ENCODE results near the gene LAIR1. TPM values are rescaled to one million over a fixed set of nuclear protein-coding genes. Genes with fewer than 3 reads are reported as not detected.

The LAIR1 gene
- total RNA-seq, 4 donors from 2014 or later: 0.57 to 11.4 (median 6.1) TPM

DNA sequence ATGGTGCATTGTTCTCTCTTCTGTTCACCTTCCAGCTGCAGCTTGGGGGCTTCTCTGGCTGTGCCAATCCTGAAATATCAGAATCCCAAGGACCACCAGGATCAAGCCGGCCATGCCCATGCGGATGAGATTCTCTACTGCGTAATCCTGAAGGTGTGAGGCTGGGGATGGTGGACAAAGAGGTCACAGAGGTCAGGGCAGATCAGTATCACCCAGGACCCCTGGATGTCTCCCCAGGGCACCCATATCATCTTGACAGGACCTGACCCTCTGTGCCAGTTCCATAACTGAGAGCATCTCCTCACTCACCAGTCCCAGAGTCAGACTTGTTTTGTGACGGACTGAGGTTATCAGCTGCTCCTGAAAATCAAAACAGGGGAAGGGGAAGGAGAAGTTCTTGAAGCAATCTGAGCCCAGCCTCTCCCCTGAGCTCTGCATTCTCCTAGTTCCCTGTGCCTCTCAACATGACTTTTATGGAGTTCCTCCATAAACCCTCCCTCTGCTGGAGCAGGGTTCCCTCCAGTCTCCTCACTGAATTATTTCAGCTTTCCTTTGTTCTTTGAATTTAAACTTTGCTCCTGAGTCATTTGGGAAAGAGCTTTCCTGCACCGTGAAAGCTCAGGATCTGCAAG is 57.2 kb downstream of the LAIR1 start:
- no peak for DNase-seq
- intact Hi-C loops (cut with DNase I): no loop called here
- Histone ChIP-seq H3K27me3 (peaks cover 0 to 29% (median 0%) of the 10 kb centered on the region in 4 donors), H3K9me3 (no peaks in the 10 kb centered on the region), H3K4me3 (no peak overlapping the region), H3K4me1 (no peaks in the 10 kb centered on the region), H3K36me3 (no peaks in the 10 kb centered on the region), H3K27ac (no peak overlapping the region)
- 84 to 87% methylated on average over 5 of the region's 5 CpGs for WGBS, 2 donors
- TF ChIP-seq POLR2A (IDR thresholded peaks at IDR 0.05): no peak
- TF ChIP-seq, protein P1, sequence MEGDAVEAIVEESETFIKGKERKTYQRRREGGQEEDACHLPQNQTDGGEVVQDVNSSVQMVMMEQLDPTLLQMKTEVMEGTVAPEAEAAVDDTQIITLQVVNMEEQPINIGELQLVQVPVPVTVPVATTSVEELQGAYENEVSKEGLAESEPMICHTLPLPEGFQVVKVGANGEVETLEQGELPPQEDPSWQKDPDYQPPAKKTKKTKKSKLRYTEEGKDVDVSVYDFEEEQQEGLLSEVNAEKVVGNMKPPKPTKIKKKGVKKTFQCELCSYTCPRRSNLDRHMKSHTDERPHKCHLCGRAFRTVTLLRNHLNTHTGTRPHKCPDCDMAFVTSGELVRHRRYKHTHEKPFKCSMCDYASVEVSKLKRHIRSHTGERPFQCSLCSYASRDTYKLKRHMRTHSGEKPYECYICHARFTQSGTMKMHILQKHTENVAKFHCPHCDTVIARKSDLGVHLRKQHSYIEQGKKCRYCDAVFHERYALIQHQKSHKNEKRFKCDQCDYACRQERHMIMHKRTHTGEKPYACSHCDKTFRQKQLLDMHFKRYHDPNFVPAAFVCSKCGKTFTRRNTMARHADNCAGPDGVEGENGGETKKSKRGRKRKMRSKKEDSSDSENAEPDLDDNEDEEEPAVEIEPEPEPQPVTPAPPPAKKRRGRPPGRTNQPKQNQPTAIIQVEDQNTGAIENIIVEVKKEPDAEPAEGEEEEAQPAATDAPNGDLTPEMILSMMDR (IDR thresholded peaks at IDR 0.05): no peak

DNA sequence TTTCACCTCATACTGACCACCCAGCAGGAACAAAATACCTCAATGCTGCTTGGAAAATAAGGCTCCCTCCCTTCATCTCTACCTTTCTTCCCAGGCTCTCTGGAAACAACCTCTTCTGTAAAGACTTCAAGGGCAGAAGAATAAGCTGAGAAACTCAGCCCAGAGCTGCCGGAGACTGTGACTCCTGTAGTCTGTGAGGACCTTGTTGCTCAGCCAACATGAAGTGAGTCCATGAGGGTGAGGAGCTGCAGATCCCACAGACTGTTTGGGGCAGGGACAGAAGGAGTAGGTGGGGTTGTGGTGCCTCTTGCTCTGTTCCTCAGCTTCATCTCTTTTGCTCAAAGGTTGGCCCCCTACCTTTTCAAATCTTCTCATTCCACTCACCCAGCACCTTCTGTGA is 59.6 kb downstream of the LAIR1 start:
- WGBS, 2 donors: 67% methylated on average over 1 of the region's 1 CpG; no CpG with 5 or more reads in 1 of the 2 donors
- intact Hi-C loops (cut with DNase I): no loop called here
- no peaks in the 10 kb centered on the region for H3K9me3 ChIP-seq
- H3K4me3 ChIP-seq: no peak overlapping the region
- H3K4me1 ChIP-seq: no peaks in the 10 kb centered on the region
- DNase-seq: no peak
- no peak for TF ChIP-seq POLR2A (IDR thresholded peaks at IDR 0.05)
- TF ChIP-seq, protein P1 (IDR thresholded peaks at IDR 0.05): no peak
- no peak overlapping the region for H3K27ac ChIP-seq
- peaks cover 0 to 17% (median 0%) of the 10 kb centered on the region in 4 donors for H3K27me3 ChIP-seq
- no peaks in the 10 kb centered on the region for H3K36me3 ChIP-seq

DNA sequence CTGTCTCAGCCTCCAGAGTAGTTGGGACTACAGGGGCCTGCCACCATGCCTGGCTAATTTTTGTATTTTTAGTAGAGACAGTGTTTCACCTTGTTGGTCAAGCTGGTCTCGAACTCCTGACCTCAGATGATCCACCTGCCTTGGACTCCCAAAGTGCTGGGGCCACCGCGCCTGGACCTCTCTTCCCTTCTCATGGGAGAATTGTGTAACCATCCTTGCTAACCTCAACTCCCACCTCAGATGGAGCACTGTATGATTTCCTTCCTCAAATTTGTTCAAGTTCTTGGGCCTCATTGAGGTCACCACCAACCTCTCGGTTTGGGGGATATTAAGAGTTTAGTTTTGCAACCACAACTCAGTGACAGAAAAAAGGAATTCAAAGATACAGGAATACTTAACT is 62.5 kb downstream of the LAIR1 start:
- H3K4me1 ChIP-seq: no peaks in the 10 kb centered on the region
- no peak overlapping the region for H3K27ac ChIP-seq
- no peaks in the 10 kb centered on the region for H3K9me3 ChIP-seq
- DNase-seq: no peak
- peaks cover 0 to 31% (median 0%) of the 10 kb centered on the region in 4 donors for H3K27me3 ChIP-seq
- 40 to 77% methylated on average over 3 to 4 of the region's 4 CpGs for WGBS, 2 donors
- H3K36me3 ChIP-seq: no peaks in the 10 kb centered on the region
- intact Hi-C loops (cut with DNase I): no loop called here
- TF ChIP-seq, protein P1 (IDR thresholded peaks at IDR 0.05): no peak
- no peak for TF ChIP-seq POLR2A (IDR thresholded peaks at IDR 0.05)
- no peak overlapping the region for H3K4me3 ChIP-seq

Other genes with a start within 250 kb of the LAIR1 start
- gene TFPT, start 249.3 kb downstream of the LAIR1 start, total RNA-seq: 1 to 10 TPM; 6.1 to 9.0 (median 7.4) TPM
- 10 to 100 TPM; 41.8 to 49.2 (median 43.2) TPM for gene PRPF31, start 249.2 kb downstream of the LAIR1 start, total RNA-seq
- 10 to 100 TPM; 18.0 to 27.9 (median 18.7) TPM for gene CNOT3, start 227.2 kb downstream of the LAIR1 start, total RNA-seq
- 1 to 10 TPM; 1.7 to 4.7 (median 4.3) TPM for gene LENG1, start 205.2 kb downstream of the LAIR1 start, total RNA-seq
- 10 to 100 TPM in 3 of 4 donors, 1 to 10 TPM in 1; 4.0 to 45.6 (median 17.5) TPM for gene TMC4, start 191.8 kb downstream of the LAIR1 start, total RNA-seq
- 10 to 100 TPM; 32.2 to 56.2 (median 40.8) TPM for gene MBOAT7, start 175.4 kb downstream of the LAIR1 start, total RNA-seq
- gene TSEN34, start 173.6 kb downstream of the LAIR1 start, total RNA-seq: 10 to 100 TPM; 56.1 to 70.9 (median 64.4) TPM
- 1,000 to 10,000 TPM; 1,466 to 2,803 (median 2,105) TPM for gene RPS9, start 164.1 kb downstream of the LAIR1 start, total RNA-seq
- 10 to 100 TPM in 1 of 4 donors, 1 to 10 TPM in 2, not detected in 1; 7.8 to 18.8 (median 8.3) TPM for gene LILRB3, start 141.9 kb downstream of the LAIR1 start, total RNA-seq
- gene LILRA6, start 122.1 kb downstream of the LAIR1 start, total RNA-seq: 1 to 10 TPM in 1 of 4 donors, under 1 TPM in 2, not detected in 1; 0.53 to 1.7 (median 0.95) TPM
- gene LILRB5, start 107.7 kb downstream of the LAIR1 start, total RNA-seq: 1 to 10 TPM in 3 of 4 donors, not detected in 1; 1.4 to 9.3 (median 5.8) TPM
- gene LILRB2, start 83.8 kb downstream of the LAIR1 start, total RNA-seq: 1 to 10 TPM in 2 of 4 donors, under 1 TPM in 1, not detected in 1; 0.40 to 1.9 (median 1.0) TPM
- 1 to 10 TPM in 1 of 4 donors, under 1 TPM in 2, not detected in 1; 0.38 to 1.4 (median 0.70) TPM for gene LILRA5, start 51.8 kb downstream of the LAIR1 start, total RNA-seq
- under 1 TPM in 1 of 4 donors, not detected in 3; 0.19 TPM for gene LILRA4, start 25.8 kb downstream of the LAIR1 start, total RNA-seq
- 1 to 10 TPM in 2 of 4 donors, under 1 TPM in 1, not detected in 1; 0.44 to 4.4 (median 2.0) TPM for gene TTYH1, start 50.5 kb upstream of the LAIR1 start, total RNA-seq
- 10 to 100 TPM; 22.9 to 95.2 (median 49.6) TPM for gene LENG8, start 84.3 kb upstream of the LAIR1 start, total RNA-seq
- 10 to 100 TPM in 2 of 4 donors, 1 to 10 TPM in 2; 8.1 to 13.1 (median 10.1) TPM for gene LENG9, start 98.8 kb upstream of the LAIR1 start, total RNA-seq
- gene CDC42EP5, start 108.4 kb upstream of the LAIR1 start, total RNA-seq: 10 to 100 TPM in 2 of 4 donors, 1 to 10 TPM in 2; 6.0 to 39.4 (median 9.8) TPM
- not detected for gene LAIR2, start 137.9 kb upstream of the LAIR1 start, total RNA-seq
- under 1 TPM in 3 of 4 donors, not detected in 1; 0.11 to 0.76 (median 0.53) TPM for gene LILRA2, start 208.9 kb upstream of the LAIR1 start, total RNA-seq
- 1 to 10 TPM in 2 of 4 donors, under 1 TPM in 2; 0.38 to 1.1 (median 0.82) TPM for gene LILRA1, start 228.7 kb upstream of the LAIR1 start, total RNA-seq